HG03378 (cell line): ENCODE measurements around the gene FGD5.

ENCODE experiments used
- ATAC-seq: cut with Tn5 transposase; IDR thresholded peaks from one replicate; pipeline ENCODE4 v1.9.1; 2021; ENCODE audit warnings: mild to moderate bottlenecking, moderate library complexity; ENCODE audit not compliant: unreplicated experiment

The FGD5 gene

GRCh38 chr3:14818804-14819500, at the start of gene FGD5:
FGD5 (plus strand) TSS chr3:14818962; CDS start chr3:14819072, 110 bp downstream.
- no peak for ATAC-seq

- no peak for ATAC-seq
These were observed 49.0 kb upstream of the FGD5 start for GRCh38 chr3:14769544-14770325.

GRCh38 chr3:14770591-14770990, 48.2 kb upstream of the FGD5 start:
- ATAC-seq = no peak

- no peak for ATAC-seq
These were observed 46.9 kb upstream of the FGD5 start for GRCh38 chr3:14771593-14772497.

- no peak for ATAC-seq
These were observed 46.1 kb upstream of the FGD5 start for GRCh38 chr3:14772533-14773138.

GRCh38 chr3:14773281-14773680, 45.5 kb upstream of the FGD5 start:
- ATAC-seq = no peak

GRCh38 chr3:14773691-14774128, 45.1 kb upstream of the FGD5 start:
- no peak for ATAC-seq

- no peak for ATAC-seq
These were observed 44.3 kb upstream of the FGD5 start for GRCh38 chr3:14774431-14774830.

GRCh38 chr3:14775011-14775410, 43.8 kb upstream of the FGD5 start:
- no peak for ATAC-seq

GRCh38 chr3:14775563-14775962, 43.2 kb upstream of the FGD5 start:
- no peak for ATAC-seq

- no peak for ATAC-seq
These were observed 39.6 kb upstream of the FGD5 start for GRCh38 chr3:14779069-14779685.

GRCh38 chr3:14780927-14781507, 37.7 kb upstream of the FGD5 start:
- ATAC-seq = no peak

- ATAC-seq = no peak
These were observed 35.2 kb upstream of the FGD5 start for GRCh38 chr3:14783480-14784086.

- no peak for ATAC-seq
These were observed 34.6 kb upstream of the FGD5 start for GRCh38 chr3:14784087-14784681.

GRCh38 chr3:14785207-14786155, 33.3 kb upstream of the FGD5 start:
- ATAC-seq = no peak

GRCh38 chr3:14786369-14786768, 32.4 kb upstream of the FGD5 start:
- no peak for ATAC-seq

- ATAC-seq = no peak
These were observed 31.1 kb upstream of the FGD5 start for GRCh38 chr3:14787630-14788029.

GRCh38 chr3:14788644-14789043, 30.1 kb upstream of the FGD5 start:
- ATAC-seq = no peak
